Upper lobe of left lung (tissue), 4 donors: ENCODE measurements around the gene SIK3.

Source experiments
- CTCF ChIP-seq, 6 experiments: fragments of 450-650 bp in 4 of 6; fragments of 200-600 bp in 2 of 6; sonication (generic) in 2 of 6; IDR thresholded peaks; one replicate each; pipeline ENCODE4 v1.5.1; 2016 to 2019; ENCODE audit warnings: antibody characterized with exemption in 6 of 6
- POLR2AphosphoS5 ChIP-seq, 2 donors: sonication (generic); formaldehyde crosslinking; IDR thresholded peaks; one replicate each; pipeline ENCODE4 v1.5.1; 2017; ENCODE audit warnings: antibody characterized with exemption in 2 of 2

GRCh38 chr11:116797816-116798215 lies 300.4 kb downstream of the SIK3 start:
- TF ChIP-seq CTCF (IDR thresholded peaks at IDR 0.05): no peak
- no peak for TF ChIP-seq POLR2AphosphoS5 (IDR thresholded peaks at IDR 0.05)
